HCT116 (cell line): Measurements from ENCODE around the gene EIF2D. TPM values are rescaled to one million over a fixed set of nuclear protein-coding genes. Genes with fewer than 3 reads are reported as not detected.

Experiments used
- ATAC-seq: fragments of 200-7000 bp; cut with Tn5 transposase; 2 replicates; pipeline ENCODE4 v1.9.1; 2020; ENCODE audit warnings: mild to moderate bottlenecking, moderate library complexity
- BruUV-seq: library from RNA; stranded (reverse); fragments of 400-500 nt; replicated peaks from 2 replicates; lab custom pipeline; 2021; lab: Mats Ljungman, UMichigan
- CTCF ChIA-PET: fragments of 300-600 bp; sonication (Branson Sonifier 250); formaldehyde crosslinking; loops from one replicate; lab custom pipeline; 2021; ENCODE audit warnings: antibody characterized with exemption; lab: Charles Lee
- POLR2A ChIA-PET: fragments of 300-600, 350-600 bp; sonication (Branson Sonifier 250); formaldehyde crosslinking; loops from one replicate; lab custom pipeline; 2021; ENCODE audit warnings: antibody characterized with exemption; lab: Charles Lee
- RAD21 ChIA-PET, 2 experiments: fragments of 300-600 bp; sonication (Branson Sonifier 250); formaldehyde crosslinking; loops; one replicate each; lab custom pipeline; 2023; ENCODE audit warnings: low total read pairs in 2 of 2; ENCODE audit not compliant: uncharacterized antibody in 2 of 2, unreplicated experiment in 2 of 2, low non-redundant PET in 1 of 2; lab: Charles Lee
- DNase-seq: peaks from one replicate; pipeline ENCODE4 v3.0.0-alpha.2; 2010; ENCODE audit warnings: low read depth, low spot score
- H2AFZ ChIP-seq: fragments of 200-600 bp; shearing (Covaris generic), sonication (generic); 2 replicates; pipeline ENCODE4 v1.6.1; 2017; ENCODE audit warnings: low read depth, mixed run types, mixed read lengths, antibody characterized with exemption, low read length; ENCODE audit not compliant: poor library complexity, severe bottlenecking
- H3K27ac ChIP-seq: 2 replicates; pipeline ENCODE4 v1.5.1; 2012; ENCODE audit warnings: low read depth, low read length
- H3K27me3 ChIP-seq: fragments of 200-600 bp; sonication (generic); 2 replicates; pipeline ENCODE4 v1.6.1; 2016; ENCODE audit warnings: mixed run types, low read length, mixed read lengths; ENCODE audit not compliant: insufficient read depth
- H3K36me3 ChIP-seq, 2 experiments: fragments of 200-500 bp in 1 of 2; fragments of 200-600 bp in 1 of 2; sonication (Bioruptor generic) in 1 of 2; sonication (generic) in 1 of 2; 2 replicates each; pipeline versions ENCODE4 v1.5.1 to v1.6.1; 2014 to 2016; ENCODE audit warnings: low read length in 2 of 2, inconsistent platforms in 1 of 2, mixed read lengths in 1 of 2, mixed run types in 1 of 2; ENCODE audit not compliant: insufficient read depth in 2 of 2, control insufficient read depth in 1 of 2
- H3K4me1 ChIP-seq, 2 experiments: fragments of 200-600 bp in 1 of 2; sonication (generic) in 1 of 2; 2 replicates each; pipeline versions ENCODE4 v1.5.1 to v1.6.1; 2012 to 2017; ENCODE audit warnings: low read length in 2 of 2, inconsistent platforms in 1 of 2, mild to moderate bottlenecking in 1 of 2, mixed read lengths in 1 of 2, mixed run types in 1 of 2, moderate library complexity in 1 of 2; ENCODE audit not compliant: insufficient read depth in 2 of 2, control insufficient read depth in 1 of 2
- H3K4me2 ChIP-seq: fragments of 200-600 bp; sonication (generic); 2 replicates; pipeline ENCODE4 v1.6.1; 2017; ENCODE audit warnings: mixed run types, low read length, mixed read lengths
- H3K4me3 ChIP-seq, 2 experiments: fragments of 200-600 bp in 1 of 2; sonication (generic) in 1 of 2; replicated peaks in 1 of 2; 2 replicates each; pipeline ENCODE4 v1.5.1; 2011 to 2016; ENCODE audit warnings: low read length in 2 of 2, control low read depth in 1 of 2, low read depth in 1 of 2, mild to moderate bottlenecking in 1 of 2, mixed read lengths in 1 of 2, mixed run types in 1 of 2
- H3K79me2 ChIP-seq: fragments of 200-600 bp; sonication (generic); 2 replicates; pipeline ENCODE4 v1.6.1; 2017; ENCODE audit warnings: mild to moderate bottlenecking, mixed run types, low read length, moderate library complexity, mixed read lengths; ENCODE audit not compliant: insufficient read depth
- H3K9ac ChIP-seq: fragments of 200-600 bp; sonication (generic); 2 replicates; pipeline ENCODE4 v1.6.1; 2016; ENCODE audit warnings: low read length, mixed read lengths
- H3K9me2 ChIP-seq: fragments of 200-600 bp; sonication (generic), shearing (Covaris generic); 2 replicates; pipeline ENCODE4 v1.6.1; 2017; ENCODE audit warnings: mixed run types, mild to moderate bottlenecking, moderate library complexity; ENCODE audit not compliant: insufficient read depth
- H3K9me3 ChIP-seq, 2 experiments: fragments of 200-500 bp in 1 of 2; fragments of 200-600 bp in 1 of 2; sonication (Bioruptor generic) in 1 of 2; sonication (generic) in 1 of 2; 2 replicates each; pipeline ENCODE4 v1.6.1; 2014 to 2017; ENCODE audit warnings: low read length in 2 of 2, mixed read lengths in 2 of 2, inconsistent platforms in 1 of 2, low read depth in 1 of 2, mild to moderate bottlenecking in 1 of 2, mixed run types in 1 of 2, moderate library complexity in 1 of 2; ENCODE audit not compliant: control insufficient read depth in 1 of 2, insufficient read depth in 1 of 2
- H4K20me1 ChIP-seq: fragments of 200-600 bp; sonication (generic), shearing (Covaris generic); 2 replicates; pipeline ENCODE4 v1.6.1; 2017; ENCODE audit warnings: mixed run types, mild to moderate bottlenecking, moderate library complexity; ENCODE audit not compliant: insufficient read depth
- ATF3 ChIP-seq: IDR thresholded peaks from 2 replicates; pipeline ENCODE4 v1.6.1; 2012
- CEBPB ChIP-seq: IDR thresholded peaks from 2 replicates; pipeline ENCODE4 v1.6.1; 2012; ENCODE audit warnings: low read depth
- EGR1 ChIP-seq: IDR thresholded peaks from 2 replicates; pipeline ENCODE4 v1.6.1; 2012; ENCODE audit warnings: low read depth
- EZH2 ChIP-seq: fragments of 200-600 bp; sonication (generic); IDR thresholded peaks from 2 replicates; pipeline ENCODE4 v1.6.1; 2017; ENCODE audit warnings: antibody characterized with exemption, mixed run types
- FOSL1 ChIP-seq: IDR thresholded peaks from 2 replicates; pipeline ENCODE4 v1.6.1; 2012; ENCODE audit warnings: low read depth
- POLR2A ChIP-seq: IDR thresholded peaks from 2 replicates; pipeline ENCODE4 v1.7.0; 2011; ENCODE audit warnings: borderline replicate concordance; ENCODE audit not compliant: insufficient read depth, insufficient read length; ENCODE audit errors: extremely low read depth
- POLR2AphosphoS5 ChIP-seq: IDR thresholded peaks from 2 replicates; pipeline ENCODE4 v1.6.1; 2011; ENCODE audit warnings: mild to moderate bottlenecking, low read depth, low read length, moderate library complexity
- RAD21 ChIP-seq: IDR thresholded peaks from 2 replicates; pipeline ENCODE4 v1.6.1; 2012; ENCODE audit warnings: low read depth, mild to moderate bottlenecking
- SIN3A ChIP-seq: IDR thresholded peaks from 2 replicates; pipeline ENCODE4 v1.6.1; 2012; ENCODE audit warnings: low read depth
- ZFX ChIP-seq: fragments of 450-650 bp; IDR thresholded peaks from 2 replicates; pipeline ENCODE4 v1.6.1; 2017
- intact Hi-C: fragments of 100-400 bp; cut with micrococcal nuclease; formaldehyde crosslinking; loops from 2 replicates; pipeline ENCODE4 v1.10.0; 2022
- total RNA-seq: library from RNA; stranded (reverse); gene quantifications from one replicate; pipeline ENCODE4 v1.2.1, GENCODE V29; 2021; ENCODE audit not compliant: unreplicated experiment
- TF ChIP-seq, protein P1 (sequence below), 3 experiments: fragments of 200-600 bp in 1 of 3; sonication (generic) in 1 of 3; IDR thresholded peaks in 2 of 3; conservative IDR thresholded peaks in 1 of 3; 2 replicates each; pipeline ENCODE4 v1.5.1; 2012 to 2017; ENCODE audit warnings: low read depth in 2 of 3, low read length in 2 of 3, antibody characterized with exemption in 1 of 3, borderline replicate concordance in 1 of 3, control low read depth in 1 of 3, mild to moderate bottlenecking in 1 of 3, mixed read lengths in 1 of 3, mixed run types in 1 of 3, moderate library complexity in 1 of 3; ENCODE audit not compliant: insufficient read depth in 1 of 3

Gene EIF2D
- total RNA-seq, 1 experiment from 2014 or later: 54.8 TPM

DNA sequence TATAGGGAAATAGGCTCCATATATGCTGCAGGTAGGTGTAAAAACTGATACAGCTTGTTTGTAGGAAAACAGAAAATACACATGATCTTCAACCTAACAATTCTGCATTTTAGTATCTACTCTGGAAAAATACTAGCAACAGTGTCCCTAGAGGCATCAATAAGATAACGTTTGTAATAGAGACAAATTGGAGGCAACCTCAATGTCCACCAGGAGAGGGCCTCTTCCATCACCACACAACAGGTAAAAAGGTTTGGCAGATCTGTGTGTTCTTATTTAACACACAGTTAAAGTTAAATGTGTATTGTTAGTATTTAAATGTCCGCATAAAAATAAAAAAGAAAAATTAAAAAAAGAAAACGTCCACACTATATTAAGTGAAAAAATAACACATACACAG is 5.4 kb downstream of the EIF2D start:
- Histone ChIP-seq H3K79me2 (peaks cover 13% of the 10 kb centered on the region), H3K9me3 (no peaks in the 10 kb centered on the region), H3K9ac (no peak overlapping the region), H4K20me1 (no peaks in the 10 kb centered on the region), H3K4me3 (no peak overlapping the region), H3K4me1 (peaks cover 8 to 9% of the 10 kb centered on the region in 2 experiments; a peak in 2 of 4 replicates), H3K27me3 (no peaks in the 10 kb centered on the region), H2AFZ (no peak overlapping the region), H3K9me2 (no peaks in the 10 kb centered on the region), H3K4me2 (no peak overlapping the region), H3K27ac (no peak overlapping the region), H3K36me3 (peaks cover 10 to 28% of the 10 kb centered on the region in 2 experiments; a peak in 3 of 4 replicates)
- RAD21 ChIA-PET: no interaction called here
- DNase-seq (peak; percentile 36), ATAC-seq (peak; percentile 72)
- CTCF ChIA-PET: interaction anchor here (2.0 to 2.2 kb wide), 2 partner anchors 24 to 57 kb away, joined by 4 to 16 read pairs; no protein-coding TSS in a partner anchor
- BruUV-seq: no TSS peak
- intact Hi-C loops: loop anchor here (5.0 kb wide), 1 partner anchor 305 kb away; no protein-coding TSS in a partner anchor
- POLR2A ChIA-PET: no interaction called here
- TF ChIP-seq, protein P1, sequence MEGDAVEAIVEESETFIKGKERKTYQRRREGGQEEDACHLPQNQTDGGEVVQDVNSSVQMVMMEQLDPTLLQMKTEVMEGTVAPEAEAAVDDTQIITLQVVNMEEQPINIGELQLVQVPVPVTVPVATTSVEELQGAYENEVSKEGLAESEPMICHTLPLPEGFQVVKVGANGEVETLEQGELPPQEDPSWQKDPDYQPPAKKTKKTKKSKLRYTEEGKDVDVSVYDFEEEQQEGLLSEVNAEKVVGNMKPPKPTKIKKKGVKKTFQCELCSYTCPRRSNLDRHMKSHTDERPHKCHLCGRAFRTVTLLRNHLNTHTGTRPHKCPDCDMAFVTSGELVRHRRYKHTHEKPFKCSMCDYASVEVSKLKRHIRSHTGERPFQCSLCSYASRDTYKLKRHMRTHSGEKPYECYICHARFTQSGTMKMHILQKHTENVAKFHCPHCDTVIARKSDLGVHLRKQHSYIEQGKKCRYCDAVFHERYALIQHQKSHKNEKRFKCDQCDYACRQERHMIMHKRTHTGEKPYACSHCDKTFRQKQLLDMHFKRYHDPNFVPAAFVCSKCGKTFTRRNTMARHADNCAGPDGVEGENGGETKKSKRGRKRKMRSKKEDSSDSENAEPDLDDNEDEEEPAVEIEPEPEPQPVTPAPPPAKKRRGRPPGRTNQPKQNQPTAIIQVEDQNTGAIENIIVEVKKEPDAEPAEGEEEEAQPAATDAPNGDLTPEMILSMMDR (IDR thresholded peaks at IDR 0.05 in 2 of 3, conservative IDR thresholded peaks at IDR 0.05 in 1 of 3; ENCODE audit: borderline replicate concordance in 1 of 3, insufficient read depth in 1 of 3, low read depth in 2 of 3, low read length in 2 of 3): peak; percentile 74 to 89 (median 81)
- no peak for TF ChIP-seq EZH2
- no peak for TF ChIP-seq EGR1
- peak; percentile 17; the same call in 1 of the 2 replicates for TF ChIP-seq CEBPB
- peak; percentile 48 for TF ChIP-seq RAD21

- ChIA-PET RAD21 (no interaction called here), POLR2A (no interaction called here), CTCF (no interaction called here)
- Histone ChIP-seq H3K79me2 (no peaks in the 10 kb centered on the region), H3K27me3 (no peaks in the 10 kb centered on the region), H3K4me2 (no peak overlapping the region), H3K36me3 (peaks cover 10 to 34% of the 10 kb centered on the region in 2 experiments; a peak in 3 of 4 replicates), H3K4me1 (no peaks in the 10 kb centered on the region), H4K20me1 (no peaks in the 10 kb centered on the region), H3K27ac (no peak overlapping the region), H3K9me2 (no peaks in the 10 kb centered on the region), H2AFZ (no peak overlapping the region), H3K4me3 (no peak overlapping the region), H3K9me3 (no peaks in the 10 kb centered on the region), H3K9ac (no peak overlapping the region)
- ATAC-seq: no peak
- TF ChIP-seq FOSL1 (no peak), RAD21 (no peak), POLR2AphosphoS5 (no peak), ZFX (no peak), ATF3 (no peak), POLR2A (no peak), SIN3A (no peak)
- TF ChIP-seq, protein P1 (IDR thresholded peaks at IDR 0.05 in 2 of 3, conservative IDR thresholded peaks at IDR 0.05 in 1 of 3; ENCODE audit: borderline replicate concordance in 1 of 3, insufficient read depth in 1 of 3, low read depth in 2 of 3, low read length in 2 of 3): no peak
- DNase-seq: no peak
- no TSS peak for BruUV-seq
- intact Hi-C loops: loop anchor here (5.0 kb wide), 1 partner anchor 307 kb away; no protein-coding TSS in a partner anchor
Measured at GRCh38 chr1:206604861-206605260, 7.4 kb downstream of the EIF2D start.
